ENCODE measurements around the gene FOXA3.

GRCh38 chr19:45826934-45827333, 37.2 kb upstream of the FOXA3 start:
- TF ChIP-seq POLR2A (IDR thresholded peaks at IDR 0.05) (no peak), CTCF (IDR thresholded peaks at IDR 0.05) (no peak)
